ENCODE results near the gene SYNPO2. TPM values are rescaled to one million over a fixed set of nuclear protein-coding genes. Genes with fewer than 3 reads are reported as not detected.

Gene SYNPO2
- total RNA-seq, 1 experiment from 2014 or later = 0.93 TPM

DNA sequence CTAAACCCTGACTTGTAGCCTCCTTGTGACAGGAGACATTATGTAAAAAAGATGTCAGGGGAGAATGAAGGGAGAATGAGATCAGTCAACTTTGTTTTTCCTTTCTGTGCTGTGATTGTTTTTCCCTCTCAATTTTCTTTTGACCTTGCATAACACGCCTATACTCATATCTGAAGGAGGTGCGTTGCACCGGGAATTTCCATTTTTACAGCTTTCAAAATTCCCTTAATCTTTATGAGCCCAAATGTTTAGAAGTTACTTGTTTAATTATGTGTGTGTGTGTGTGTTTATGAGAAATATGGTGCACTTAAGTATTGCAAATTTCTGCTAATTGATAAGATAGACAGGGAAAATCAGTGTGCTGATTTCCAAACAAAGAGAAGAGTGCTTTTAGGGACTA, 21.6 kb downstream of the SYNPO2 start:
- ATAC-seq (no peak), DNase-seq (ENCODE audit: low read depth, low spot score) (no peak)
- POLR2A ChIA-PET = no interaction called here
- no peaks in the 10 kb centered on the region; a peak in 1 of 4 replicates for H3K4me1 ChIP-seq (ENCODE audit: control insufficient read depth in 1 of 2, insufficient read depth in 2 of 2, low read length in 2 of 2)
- intact Hi-C loops (cut with micrococcal nuclease) = no loop called here
- no peaks in the 10 kb centered on the region for H3K36me3 ChIP-seq (ENCODE audit: control insufficient read depth in 1 of 2, insufficient read depth in 2 of 2, low read length in 2 of 2)
- TF ChIP-seq ZNF274 (IDR thresholded peaks at IDR 0.05; ENCODE audit: low read depth, low read length) (no peak), ATF3 (IDR thresholded peaks at IDR 0.05) (no peak), YY1 (IDR thresholded peaks at IDR 0.05; ENCODE audit: extremely low read depth, insufficient replicate concordance, low read depth, low read length) (no peak), POLR2A (IDR thresholded peaks at IDR 0.05; ENCODE audit: borderline replicate concordance, extremely low read depth, insufficient read depth, insufficient read length) (no peak), MAX (IDR thresholded peaks at IDR 0.05) (no peak), CBX3 (IDR thresholded peaks at IDR 0.05; ENCODE audit: low read depth) (no peak), SP1 (IDR thresholded peaks at IDR 0.05; ENCODE audit: low read depth) (no peak), EGR1 (IDR thresholded peaks at IDR 0.05; ENCODE audit: low read depth) (no peak), JUND (IDR thresholded peaks at IDR 0.05) (no peak), CEBPB (IDR thresholded peaks at IDR 0.05; ENCODE audit: low read depth) (no peak), CTCF (IDR thresholded peaks at IDR 0.05 in 2 of 3, conservative IDR thresholded peaks at IDR 0.05 in 1 of 3; ENCODE audit: borderline replicate concordance in 1 of 3, insufficient read depth in 1 of 3, low read depth in 2 of 3, low read length in 2 of 3) (no peak), REST (IDR thresholded peaks at IDR 0.05; ENCODE audit: low read depth) (no peak), SRF (IDR thresholded peaks at IDR 0.05; ENCODE audit: low read depth) (no peak), SIN3A (IDR thresholded peaks at IDR 0.05; ENCODE audit: low read depth) (no peak), EZH2phosphoT487 (IDR thresholded peaks at IDR 0.05; ENCODE audit: borderline replicate concordance) (no peak)
- TF ChIP-seq, protein P1, sequence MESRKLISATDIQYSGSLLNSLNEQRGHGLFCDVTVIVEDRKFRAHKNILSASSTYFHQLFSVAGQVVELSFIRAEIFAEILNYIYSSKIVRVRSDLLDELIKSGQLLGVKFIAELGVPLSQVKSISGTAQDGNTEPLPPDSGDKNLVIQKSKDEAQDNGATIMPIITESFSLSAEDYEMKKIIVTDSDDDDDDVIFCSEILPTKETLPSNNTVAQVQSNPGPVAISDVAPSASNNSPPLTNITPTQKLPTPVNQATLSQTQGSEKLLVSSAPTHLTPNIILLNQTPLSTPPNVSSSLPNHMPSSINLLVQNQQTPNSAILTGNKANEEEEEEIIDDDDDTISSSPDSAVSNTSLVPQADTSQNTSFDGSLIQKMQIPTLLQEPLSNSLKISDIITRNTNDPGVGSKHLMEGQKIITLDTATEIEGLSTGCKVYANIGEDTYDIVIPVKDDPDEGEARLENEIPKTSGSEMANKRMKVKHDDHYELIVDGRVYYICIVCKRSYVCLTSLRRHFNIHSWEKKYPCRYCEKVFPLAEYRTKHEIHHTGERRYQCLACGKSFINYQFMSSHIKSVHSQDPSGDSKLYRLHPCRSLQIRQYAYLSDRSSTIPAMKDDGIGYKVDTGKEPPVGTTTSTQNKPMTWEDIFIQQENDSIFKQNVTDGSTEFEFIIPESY (IDR thresholded peaks at IDR 0.05; ENCODE audit: extremely low read depth, insufficient replicate concordance, low read length) = no peak
- BruUV-seq (replicated peaks) = no TSS peak
- H3K9me3 ChIP-seq (ENCODE audit: control insufficient read depth in 1 of 2, insufficient read depth in 1 of 2, low read depth in 1 of 2, low read length in 2 of 2) = no peaks in the 10 kb centered on the region
- H3K4me2 ChIP-seq (ENCODE audit: low read length) = no peak overlapping the region
- CTCF ChIA-PET = no interaction called here
- no peak overlapping the region for H3K9ac ChIP-seq (ENCODE audit: low read length)
- H2AFZ ChIP-seq (ENCODE audit: low read depth, low read length, poor library complexity, severe bottlenecking) = no peak overlapping the region
- H3K27me3 ChIP-seq (ENCODE audit: insufficient read depth, low read length) = no peaks in the 10 kb centered on the region
- H3K79me2 ChIP-seq (ENCODE audit: insufficient read depth, low read length) = no peaks in the 10 kb centered on the region
- H4K20me1 ChIP-seq (ENCODE audit: insufficient read depth) = no peaks in the 10 kb centered on the region
- H3K9me2 ChIP-seq (ENCODE audit: insufficient read depth) = peaks cover 2% of the 10 kb centered on the region; the same call in 1 of the 2 replicates
- no peak overlapping the region for H3K27ac ChIP-seq (ENCODE audit: low read depth, low read length)
- no peak overlapping the region for H3K4me3 ChIP-seq (replicated peaks in 1 of 2; ENCODE audit: low read depth in 1 of 2, low read length in 2 of 2)
- RAD21 ChIA-PET (ENCODE audit: low non-redundant PET in 1 of 2, low total read pairs in 2 of 2, uncharacterized antibody in 2 of 2, unreplicated experiment in 2 of 2) = no interaction called here
